Measurements from ENCODE around the gene ABTB2.

ABTB2 gene

GRCh38 chr11:34341931-34342533 is 15.8 kb downstream of the ABTB2 start:
- no peak for DNase-seq (ENCODE audit: low read depth)

- no peak for DNase-seq (ENCODE audit: low read depth)
Observed at GRCh38 chr11:34341096-34341495, 16.7 kb downstream of the ABTB2 start.

GRCh38 chr11:34340653-34341052 is 17.2 kb downstream of the ABTB2 start:
- DNase-seq (ENCODE audit: low read depth) = no peak

GRCh38 chr11:34339149-34340064 is 18.4 kb downstream of the ABTB2 start:
- DNase-seq (ENCODE audit: low read depth) = no peak

GRCh38 chr11:34337016-34337415 is 20.8 kb downstream of the ABTB2 start:
- DNase-seq (ENCODE audit: low read depth) = no peak

- no peak for DNase-seq (ENCODE audit: low read depth)
Observed at GRCh38 chr11:34335801-34336200, 22.0 kb downstream of the ABTB2 start.

GRCh38 chr11:34335331-34335730 is 22.5 kb downstream of the ABTB2 start:
- DNase-seq (ENCODE audit: low read depth) = no peak

- no peak for DNase-seq (ENCODE audit: low read depth)
Observed at GRCh38 chr11:34333787-34334186, 24.0 kb downstream of the ABTB2 start.

- no peak for DNase-seq (ENCODE audit: low read depth)
Observed at GRCh38 chr11:34332524-34332923, 25.3 kb downstream of the ABTB2 start.

- no peak for DNase-seq (ENCODE audit: low read depth)
Observed at GRCh38 chr11:34331736-34332135, 26.1 kb downstream of the ABTB2 start.

GRCh38 chr11:34331329-34331728 is 26.5 kb downstream of the ABTB2 start:
- peak; percentile 51 for DNase-seq (ENCODE audit: low read depth)

- DNase-seq (ENCODE audit: low read depth) = no peak
Observed at GRCh38 chr11:34330653-34331052, 27.2 kb downstream of the ABTB2 start.

GRCh38 chr11:34329876-34330275 is 27.9 kb downstream of the ABTB2 start:
- DNase-seq (ENCODE audit: low read depth) = no peak

GRCh38 chr11:34328632-34328910 is 29.2 kb downstream of the ABTB2 start:
- no peak for DNase-seq (ENCODE audit: low read depth)

- peak; percentile 74 for DNase-seq (ENCODE audit: low read depth)
Observed at GRCh38 chr11:34327804-34328631, 29.8 kb downstream of the ABTB2 start.

- DNase-seq (ENCODE audit: low read depth) = no peak
Observed at GRCh38 chr11:34324466-34324865, 33.3 kb downstream of the ABTB2 start.

- DNase-seq (ENCODE audit: low read depth) = no peak
Observed at GRCh38 chr11:34323601-34324000, 34.2 kb downstream of the ABTB2 start.

- DNase-seq (ENCODE audit: low read depth) = peak; percentile 99
Observed at GRCh38 chr11:34318111-34319037, 39.4 kb downstream of the ABTB2 start.

GRCh38 chr11:34317666-34318065 is 40.1 kb downstream of the ABTB2 start:
- DNase-seq (ENCODE audit: low read depth) = no peak

- DNase-seq (ENCODE audit: low read depth) = no peak
Observed at GRCh38 chr11:34317036-34317360, 40.8 kb downstream of the ABTB2 start.

GRCh38 chr11:34316347-34317035 is 41.3 kb downstream of the ABTB2 start:
- DNase-seq (ENCODE audit: low read depth) = peak; percentile 51
